Measurements from ENCODE around the gene MC2R. TPM values are rescaled to one million over a fixed set of nuclear protein-coding genes. Genes with fewer than 3 reads are reported as not detected.

MC2R gene
- total RNA-seq, 1 donor from 2014 or later, result not detected

GRCh38 chr18:13835202-13835601 lies 80.1 kb downstream of the MC2R start:
- Mint-ChIP-seq H3K4me3 (ENCODE audit: unreplicated experiment) (no peak overlapping the region), H3K27me3 (ENCODE audit: low read depth) (peaks cover 13% of the 10 kb centered on the region), H3K9me3 (ENCODE audit: low read depth) (peaks cover 8% of the 10 kb centered on the region), H3K4me1 (ENCODE audit: low read depth) (no peaks in the 10 kb centered on the region), H3K36me3 (ENCODE audit: low read depth) (no peaks in the 10 kb centered on the region), H3K27ac (ENCODE audit: unreplicated experiment) (no peak overlapping the region)
- TF ChIP-seq CTCF (IDR thresholded peaks at IDR 0.05), result no peak
- DNase-seq (ENCODE audit: low spot score), result no peak

- no peaks in the 10 kb centered on the region for H3K4me1 Mint-ChIP-seq (ENCODE audit: low read depth)
- no peak for DNase-seq (ENCODE audit: low spot score)
- no peak for TF ChIP-seq CTCF (IDR thresholded peaks at IDR 0.05)
Observed at GRCh38 chr18:13834496-13835015, 80.8 kb downstream of the MC2R start.

More at GRCh38 chr18:13834496-13835015, 80.8 kb downstream of the MC2R start:
- Mint-ChIP-seq H3K36me3 (ENCODE audit: low read depth) (no peaks in the 10 kb centered on the region), H3K27me3 (ENCODE audit: low read depth) (peaks cover 13% of the 10 kb centered on the region), H3K4me3 (ENCODE audit: unreplicated experiment) (no peak overlapping the region), H3K9me3 (ENCODE audit: low read depth) (peaks cover 8% of the 10 kb centered on the region), H3K27ac (ENCODE audit: unreplicated experiment) (no peak overlapping the region)

Other genes with a start within 250 kb of the MC2R start
- 12.5 to 19.6 TPM (median 18.5 TPM) in 3 replicates for gene FAM210A, start 189.0 kb downstream of the MC2R start, total RNA-seq
- 29.1 to 32.2 TPM (median 29.6 TPM) in 3 replicates for gene RNMT, start 188.9 kb downstream of the MC2R start, total RNA-seq
- gene MC5R, start 91.4 kb downstream of the MC2R start, total RNA-seq, result not detected in 3 replicates
- gene ZNF519, start 216.9 kb upstream of the MC2R start, total RNA-seq, result 2.3 to 6.5 TPM (median 2.9 TPM) in 3 replicates

Data from chondrocyte (in vitro differentiated cells).